Activated B cell treated with CpG ODN at 0.5 μM for 24 hours (primary cell): Measurements from ENCODE around the gene PLCB4. TPM values are rescaled to one million over a fixed set of nuclear protein-coding genes. Genes with fewer than 3 reads are reported as not detected.

Experiments used
- ATAC-seq: fragments of 200-7000 bp; cut with Tn5 transposase; one replicate; pipeline ENCODE4 v1.10.0; 2021; ENCODE audit warnings: low read depth, mild to moderate bottlenecking, moderate library complexity
- CTCF ChIA-PET: fragments of 350-600 bp; sonication (Branson Sonifier 250); formaldehyde crosslinking; loops from one replicate; lab custom pipeline; 2021; ENCODE audit warnings: antibody characterized with exemption; lab: Charles Lee
- POLR2A ChIA-PET: fragments of 350-600 bp; sonication (Branson Sonifier 250); formaldehyde crosslinking; loops from one replicate; lab custom pipeline; 2021; ENCODE audit warnings: antibody characterized with exemption; lab: Charles Lee
- DNase-seq: peaks from one replicate; pipeline ENCODE4 v3.0.0; 2022
- H3K27ac Mint-ChIP-seq: one replicate; pipeline ENCODE4 v1.8.0; 2020; ENCODE audit warnings: mixed read lengths
- H3K27me3 Mint-ChIP-seq: one replicate; pipeline ENCODE4 v1.8.0; 2021; ENCODE audit warnings: mixed read lengths
- H3K36me3 Mint-ChIP-seq: one replicate; pipeline ENCODE4 v1.8.0; 2021; ENCODE audit warnings: low read depth, mixed read lengths
- H3K4me1 Mint-ChIP-seq: one replicate; pipeline ENCODE4 v1.8.0; 2021; ENCODE audit warnings: mixed read lengths
- H3K4me3 Mint-ChIP-seq: one replicate; pipeline ENCODE4 v1.8.0; 2020; ENCODE audit warnings: mild to moderate bottlenecking, mixed read lengths
- H3K9me3 Mint-ChIP-seq: one replicate; pipeline ENCODE4 v1.8.0; 2020; ENCODE audit warnings: mixed read lengths
- intact Hi-C: fragments of 100-400 bp; cut with micrococcal nuclease; formaldehyde crosslinking; loops from one replicate; pipeline ENCODE4 v1.15.1; 2024
- total RNA-seq: library from RNA; stranded (reverse); gene quantifications from 2 replicates; pipeline ENCODE4 v1.2.3, GENCODE V29; 2022
- TF ChIP-seq, protein P1 (sequence below): fragments of 200-600 bp; IDR thresholded peaks from one replicate; pipeline ENCODE4 v1.8.0; 2022; ENCODE audit warnings: antibody characterized with exemption, mild to moderate bottlenecking

The PLCB4 gene
- total RNA-seq, 1 donor from 2014 or later, result not detected

DNA sequence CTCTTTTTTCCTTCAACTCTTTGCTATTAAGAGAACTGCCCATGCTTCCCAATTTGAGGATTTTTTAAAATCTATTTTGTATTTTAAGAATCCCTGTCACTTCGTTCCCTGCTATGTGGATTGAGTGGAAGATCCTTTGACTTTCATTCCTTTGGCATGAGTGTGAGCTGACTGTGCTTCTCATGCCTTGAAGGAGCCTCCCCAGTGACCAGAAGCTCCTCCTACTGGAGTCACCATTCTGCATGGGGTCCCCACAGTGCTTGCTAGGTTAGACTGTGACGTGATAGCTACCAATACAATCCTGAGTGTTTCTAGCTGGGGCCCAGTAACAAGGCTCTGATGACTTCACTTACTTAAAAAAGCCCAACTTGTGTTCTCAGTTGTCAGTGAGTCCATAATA is 341.1 kb downstream of the PLCB4 start:
- Mint-ChIP-seq H3K27ac (no peak overlapping the region), H3K4me1 (peaks cover 9% of the 10 kb centered on the region), H3K36me3 (no peaks in the 10 kb centered on the region), H3K9me3 (no peaks in the 10 kb centered on the region), H3K27me3 (peaks cover 3% of the 10 kb centered on the region), H3K4me3 (no peak overlapping the region)
- TF ChIP-seq, protein P1, sequence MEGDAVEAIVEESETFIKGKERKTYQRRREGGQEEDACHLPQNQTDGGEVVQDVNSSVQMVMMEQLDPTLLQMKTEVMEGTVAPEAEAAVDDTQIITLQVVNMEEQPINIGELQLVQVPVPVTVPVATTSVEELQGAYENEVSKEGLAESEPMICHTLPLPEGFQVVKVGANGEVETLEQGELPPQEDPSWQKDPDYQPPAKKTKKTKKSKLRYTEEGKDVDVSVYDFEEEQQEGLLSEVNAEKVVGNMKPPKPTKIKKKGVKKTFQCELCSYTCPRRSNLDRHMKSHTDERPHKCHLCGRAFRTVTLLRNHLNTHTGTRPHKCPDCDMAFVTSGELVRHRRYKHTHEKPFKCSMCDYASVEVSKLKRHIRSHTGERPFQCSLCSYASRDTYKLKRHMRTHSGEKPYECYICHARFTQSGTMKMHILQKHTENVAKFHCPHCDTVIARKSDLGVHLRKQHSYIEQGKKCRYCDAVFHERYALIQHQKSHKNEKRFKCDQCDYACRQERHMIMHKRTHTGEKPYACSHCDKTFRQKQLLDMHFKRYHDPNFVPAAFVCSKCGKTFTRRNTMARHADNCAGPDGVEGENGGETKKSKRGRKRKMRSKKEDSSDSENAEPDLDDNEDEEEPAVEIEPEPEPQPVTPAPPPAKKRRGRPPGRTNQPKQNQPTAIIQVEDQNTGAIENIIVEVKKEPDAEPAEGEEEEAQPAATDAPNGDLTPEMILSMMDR, result no peak
- no peak for ATAC-seq
- DNase-seq, result no peak
- ChIA-PET POLR2A (no interaction called here), CTCF (interaction anchor here (3.2 to 5.6 kb wide), 2 partner anchors 200 to 680 kb away, joined by 15 to 81 read pairs; no protein-coding TSS in a partner anchor)
- intact Hi-C loops, result loop anchor here (5.0 kb wide), 2 partner anchors 1002 to 1797 kb away; no protein-coding TSS in a partner anchor

DNA sequence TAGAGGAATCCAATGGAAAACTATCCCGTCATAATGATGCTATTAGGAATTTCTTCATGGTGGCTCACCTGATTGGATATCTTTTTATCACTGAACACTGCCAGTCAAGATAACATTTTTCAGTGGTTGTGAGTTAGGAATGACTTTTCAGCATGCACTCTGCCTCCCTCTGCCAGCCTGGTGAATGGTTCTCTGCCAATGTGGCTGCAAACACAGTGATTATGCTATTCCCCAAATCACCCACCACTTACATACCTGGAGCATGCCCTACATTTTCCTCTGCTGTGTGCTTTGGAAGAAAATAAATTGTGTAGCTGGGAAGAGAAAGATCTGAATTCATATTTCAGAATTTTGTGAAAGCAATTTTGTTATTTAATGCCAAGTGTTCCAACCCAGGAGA is 342.9 kb downstream of the PLCB4 start:
- ATAC-seq (no peak), DNase-seq (no peak)
- no peaks in the 10 kb centered on the region for H3K36me3 Mint-ChIP-seq
- H3K4me1 Mint-ChIP-seq, result peaks cover 9% of the 10 kb centered on the region
- ChIA-PET CTCF (no interaction called here), POLR2A (no interaction called here)
- H3K27me3 Mint-ChIP-seq, result peaks cover 3% of the 10 kb centered on the region
- TF ChIP-seq, protein P1, result no peak
- no peak overlapping the region for H3K4me3 Mint-ChIP-seq
- intact Hi-C loops, result no loop called here
- H3K9me3 Mint-ChIP-seq, result no peaks in the 10 kb centered on the region
- no peak overlapping the region for H3K27ac Mint-ChIP-seq

DNA sequence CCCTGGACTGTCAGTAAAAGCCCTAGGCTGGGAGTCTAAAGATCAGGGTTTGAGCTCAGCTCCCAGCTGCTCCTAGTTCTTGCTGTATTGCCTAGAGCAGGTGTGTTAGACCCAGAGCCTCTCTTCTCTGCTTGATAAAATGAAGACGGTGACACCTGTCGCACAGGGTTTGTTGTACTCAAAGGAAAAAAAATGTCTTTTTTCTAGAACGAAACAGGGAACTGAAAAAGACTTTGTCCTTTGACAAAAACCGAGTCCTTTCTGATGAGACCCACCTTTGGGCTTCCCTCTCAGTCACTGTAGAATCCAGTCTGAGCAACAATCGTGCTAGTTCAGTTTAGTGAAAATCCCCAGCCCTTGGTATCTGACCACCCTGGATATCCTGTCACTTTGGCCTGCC is 343.4 kb downstream of the PLCB4 start:
- DNase-seq (no peak), ATAC-seq (no peak)
- Mint-ChIP-seq H3K27me3 (peaks cover 3% of the 10 kb centered on the region), H3K9me3 (no peaks in the 10 kb centered on the region), H3K4me1 (peaks cover 9% of the 10 kb centered on the region), H3K36me3 (no peaks in the 10 kb centered on the region), H3K27ac (no peak overlapping the region), H3K4me3 (no peak overlapping the region)
- TF ChIP-seq, protein P1, result no peak
- POLR2A ChIA-PET, result no interaction called here
- CTCF ChIA-PET, result no interaction called here
- intact Hi-C loops, result no loop called here

DNA sequence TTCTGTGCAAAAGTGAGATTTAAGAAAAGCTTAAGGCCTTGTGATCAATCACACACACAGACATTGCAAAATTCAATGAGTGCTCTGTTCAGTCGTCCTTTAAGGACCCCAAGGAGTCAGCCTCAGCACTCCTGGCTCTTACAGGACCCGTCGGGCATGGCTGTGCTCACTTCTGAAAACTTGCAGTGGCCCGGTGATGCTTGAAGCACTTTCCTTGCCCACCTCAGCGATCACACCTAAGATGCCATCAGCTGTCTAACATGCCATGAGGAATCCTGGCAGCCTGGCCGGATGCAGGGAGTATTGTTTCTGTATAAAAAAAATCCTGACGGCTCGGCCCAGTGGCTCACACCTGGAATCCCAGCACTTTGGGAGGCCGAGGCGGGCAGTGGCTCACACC is 344.1 kb downstream of the PLCB4 start:
- ChIA-PET CTCF (no interaction called here), POLR2A (no interaction called here)
- Mint-ChIP-seq H3K4me1 (peaks cover 9% of the 10 kb centered on the region), H3K9me3 (no peaks in the 10 kb centered on the region), H3K27me3 (peaks cover under 1% of the 10 kb centered on the region), H3K4me3 (no peak overlapping the region), H3K27ac (no peak overlapping the region), H3K36me3 (no peaks in the 10 kb centered on the region)
- TF ChIP-seq, protein P1, result no peak
- intact Hi-C loops, result no loop called here
- DNase-seq (no peak), ATAC-seq (no peak)

DNA sequence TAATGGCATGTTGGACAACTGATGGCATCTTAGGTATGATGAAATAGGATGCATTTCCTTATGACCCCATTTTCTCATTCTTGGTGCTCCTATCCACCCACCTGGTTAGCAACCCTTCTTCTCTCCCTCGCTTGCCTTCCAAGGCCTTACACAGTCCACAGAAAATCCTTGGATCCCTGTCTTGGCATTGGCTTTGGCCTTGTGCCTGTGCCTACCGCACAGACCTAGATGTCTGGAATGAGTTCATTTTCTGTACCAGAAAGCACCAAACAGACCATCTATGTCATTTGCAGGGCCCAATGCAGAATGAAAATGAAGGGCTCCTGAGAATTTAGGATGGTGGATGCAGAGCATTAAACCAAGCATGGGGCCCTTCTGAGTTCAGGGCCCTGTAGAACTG is 346.5 kb downstream of the PLCB4 start:
- POLR2A ChIA-PET, result no interaction called here
- CTCF ChIA-PET, result no interaction called here
- Mint-ChIP-seq H3K27ac (no peak overlapping the region), H3K36me3 (no peaks in the 10 kb centered on the region), H3K9me3 (no peaks in the 10 kb centered on the region), H3K4me1 (peaks cover 9% of the 10 kb centered on the region), H3K4me3 (no peak overlapping the region), H3K27me3 (no peaks in the 10 kb centered on the region)
- TF ChIP-seq, protein P1, result no peak
- intact Hi-C loops, result no loop called here
- DNase-seq (no peak), ATAC-seq (no peak)
